Epithelial cell of proximal tubule (primary cell): ENCODE measurements around the gene TP53BP1. TPM values are rescaled to one million over a fixed set of nuclear protein-coding genes. Genes with fewer than 3 reads are reported as not detected.
A peak's percentile ranks its signal among the peaks of the same experiment; 100 is the strongest.

Source experiments
- DNase-seq: peaks from one replicate; pipeline ENCODE4 v3.0.0-alpha.2; 2011; ENCODE audit warnings: low read depth
- H3K4me3 ChIP-seq: 2 replicates; pipeline ENCODE4 v1.5.1; 2011; ENCODE audit warnings: low read depth, mild to moderate bottlenecking, low read length
- CTCF ChIP-seq: conservative IDR thresholded peaks from 2 replicates; pipeline ENCODE4 v1.5.1; 2012; ENCODE audit warnings: low read depth, mild to moderate bottlenecking, low read length
- total RNA-seq: library from RNA; depleted of rRNA; stranded (reverse); fragments of >200 nt; gene quantifications from 2 replicates; pipeline ENCODE4 v1.2.3, GENCODE V29; 2015

TP53BP1 gene
- total RNA-seq, 1 donor from 2014 or later, result 28.8 TPM

GRCh38 chr15:43505738-43506137 is 12.8 kb upstream of the TP53BP1 start:
- no peak for DNase-seq
- TF ChIP-seq CTCF, result no peak
- H3K4me3 ChIP-seq, result no peak overlapping the region

- no peak for TF ChIP-seq CTCF
- H3K4me3 ChIP-seq, result no peak overlapping the region
- no peak for DNase-seq
Observed at GRCh38 chr15:43499635-43500034, 6.7 kb upstream of the TP53BP1 start.

- H3K4me3 ChIP-seq, result no peak overlapping the region
- TF ChIP-seq CTCF, result no peak
- DNase-seq, result no peak
Observed at GRCh38 chr15:43498990-43499389, 6.0 kb upstream of the TP53BP1 start.

GRCh38 chr15:43493703-43494472 is 932 bp upstream of the TP53BP1 start:
- DNase-seq, result no peak
- no peak for TF ChIP-seq CTCF
- H3K4me3 ChIP-seq, result peak overlapping the region; percentile 90

- no peak for DNase-seq
- TF ChIP-seq CTCF, result no peak
- peak overlapping the region; percentile 90 for H3K4me3 ChIP-seq
Observed at GRCh38 chr15:43492266-43492665, 690 bp downstream of the TP53BP1 start.

GRCh38 chr15:43489191-43489590 is 3.8 kb downstream of the TP53BP1 start:
- no peak overlapping the region for H3K4me3 ChIP-seq
- TF ChIP-seq CTCF, result no peak
- DNase-seq, result no peak

GRCh38 chr15:43488790-43489189 is 4.2 kb downstream of the TP53BP1 start:
- no peak overlapping the region for H3K4me3 ChIP-seq
- TF ChIP-seq CTCF, result no peak
- no peak for DNase-seq
